HepG2 (cell line): ENCODE measurements around the gene CORO7. TPM values are rescaled to one million over a fixed set of nuclear protein-coding genes. Genes with fewer than 3 reads are reported as not detected.
A peak's percentile ranks its signal among the peaks of the same experiment; 100 is the strongest.

Experiments used
- AKAP8 ChIP-seq: sonication (generic); formaldehyde crosslinking; IDR thresholded peaks from 2 replicates; pipeline ENCODE4 v1.5.1; 2020; ENCODE audit warnings: mild to moderate bottlenecking, missing genetic modification reagents
- DRAP1 ChIP-seq: IDR thresholded peaks from 2 replicates; pipeline ENCODE4 v1.6.1; 2016; ENCODE audit warnings: missing genetic modification reagents, missing compliant biosample characterization
- HBP1 ChIP-seq: IDR thresholded peaks from 2 replicates; pipeline ENCODE4 v1.6.1; 2016; ENCODE audit warnings: low read depth, control low read depth
- HCFC1 ChIP-seq: fragments of 150-350 bp; IDR thresholded peaks from 2 replicates; pipeline ENCODE4 v1.6.1; 2014; ENCODE audit warnings: low read depth, low read length
- HDAC6 ChIP-seq: fragments of 200-600 bp; sonication (generic); IDR thresholded peaks from 2 replicates; pipeline ENCODE4 v1.7.0; 2017; ENCODE audit warnings: mild to moderate bottlenecking, antibody characterized with exemption, low read length, low read depth
- ISX ChIP-seq: sonication (generic); formaldehyde crosslinking; conservative IDR thresholded peaks from 2 replicates; pipeline ENCODE4 v1.5.0; 2020; ENCODE audit warnings: missing genetic modification reagents
- MAX ChIP-seq: IDR thresholded peaks from 2 replicates; pipeline ENCODE4 v1.6.1; 2012; ENCODE audit warnings: inconsistent platforms
- NONO ChIP-seq, 2 experiments: fragments of 450-650 bp in 1 of 2; sonication (generic) in 1 of 2; formaldehyde crosslinking in 1 of 2; IDR thresholded peaks in 1 of 2; conservative IDR thresholded peaks in 1 of 2; 2 replicates each; pipeline versions ENCODE4 v1.6.1 to v1.8.0; 2017 to 2022; ENCODE audit warnings: mild to moderate bottlenecking in 1 of 2, missing genetic modification reagents in 1 of 2, moderate library complexity in 1 of 2
- PAXIP1 ChIP-seq: sonication (generic); formaldehyde crosslinking; conservative IDR thresholded peaks from 2 replicates; pipeline ENCODE4 v1.4.0; 2020; ENCODE audit warnings: mild to moderate bottlenecking, missing genetic modification reagents, moderate library complexity
- PHF21A ChIP-seq: sonication (generic); formaldehyde crosslinking; IDR thresholded peaks from 2 replicates; pipeline ENCODE4 v1.5.0; 2020; ENCODE audit warnings: mild to moderate bottlenecking, missing genetic modification reagents
- PHF8 ChIP-seq: sonication (generic); formaldehyde crosslinking; IDR thresholded peaks from 2 replicates; pipeline ENCODE4 v1.5.0; 2020; ENCODE audit warnings: missing genetic modification reagents
- SCMH1 ChIP-seq: sonication (generic); formaldehyde crosslinking; IDR thresholded peaks from 2 replicates; pipeline ENCODE4 v1.9.0; 2021; ENCODE audit warnings: missing genetic modification reagents, mild to moderate bottlenecking, borderline replicate concordance
- SKI ChIP-seq: fragments of 450-650 bp; IDR thresholded peaks from one replicate; pipeline ENCODE4 v1.6.1; 2018; ENCODE audit warnings: mild to moderate bottlenecking; ENCODE audit not compliant: partially characterized antibody
- TFDP1 ChIP-seq: IDR thresholded peaks from 2 replicates; pipeline ENCODE4 v1.6.1; 2016; ENCODE audit warnings: missing compliant biosample characterization, missing genetic modification reagents, borderline replicate concordance
- ZBTB1 ChIP-seq: sonication (generic); formaldehyde crosslinking; IDR thresholded peaks from 2 replicates; pipeline ENCODE4 v1.4.0; 2020; ENCODE audit warnings: missing genetic modification reagents, borderline replicate concordance
- ZNF138 ChIP-seq: sonication (generic); formaldehyde crosslinking; IDR thresholded peaks from 2 replicates; pipeline ENCODE4 v1.5.0; 2020; ENCODE audit warnings: mild to moderate bottlenecking, low read depth, missing genetic modification reagents
- ZNF275 ChIP-seq: sonication (generic); formaldehyde crosslinking; IDR thresholded peaks from 2 replicates; pipeline ENCODE4 v1.8.0; 2022; ENCODE audit warnings: missing genetic modification reagents, mild to moderate bottlenecking, inconsistent platforms, borderline replicate concordance
- ZNF460 ChIP-seq: sonication (generic); formaldehyde crosslinking; IDR thresholded peaks from 2 replicates; pipeline ENCODE4 v1.5.1; 2020; ENCODE audit warnings: missing genetic modification reagents, mild to moderate bottlenecking, borderline replicate concordance
- ZNF768 ChIP-seq: sonication (generic); formaldehyde crosslinking; IDR thresholded peaks from 2 replicates; pipeline ENCODE4 v1.4.0; 2020; ENCODE audit warnings: missing genetic modification reagents
- polyA plus RNA-seq, 8 experiments: library from polyadenylated mRNA; depleted of rRNA in 3 of 8; stranded (reverse) in 7 of 8; unstranded in 1 of 8; fragments of >200 nt; fragmentation: Illumina TruSeq in 4 of 8; extraction: Trizol in 4 of 8; gene quantifications; 2 replicates each; pipeline versions ENCODE4 v1.2.1 to v1.2.3, GENCODE V29; 2011 to 2016; ENCODE audit warnings: low read depth in 4 of 8, missing spikeins in 1 of 8, mixed read lengths in 1 of 8; ENCODE audit not compliant: insufficient read depth in 1 of 8
- total RNA-seq, 5 experiments: library from RNA; depleted of rRNA; stranded (reverse); fragments of >200 nt; fragmentation: Illumina TruSeq; extraction: Trizol; gene quantifications; 2 replicates each; pipeline ENCODE4 v1.2.3, GENCODE V29; 2016; ENCODE audit warnings: low read depth in 1 of 5

CORO7 gene
- total and polyA plus RNA-seq, 2 of the 13 experiments (the other 11 are each of a cell fraction or from before 2014, with no cell fraction given): 9.9 to 14.3 TPM

GRCh38 chr16:4321286-4322120 is 94.9 kb downstream of the CORO7 start (continued):
- TF ChIP-seq MAX: peak; percentile 35; the same call in 1 of the 2 replicates
- TF ChIP-seq TFDP1 (CRISPR knock-in tag): no peak
- TF ChIP-seq DRAP1 (CRISPR knock-in tag): no peak
- no peak for TF ChIP-seq AKAP8 (CRISPR knock-in tag)
- peak; percentile 26; the same call in 1 of the 2 replicates for TF ChIP-seq PHF21A (CRISPR knock-in tag)
- no peak for TF ChIP-seq NONO (IDR thresholded peaks at IDR 0.05)
- TF ChIP-seq NONO (CRISPR knock-in tag; conservative IDR thresholded peaks at IDR 0.05): no peak; the same call in 1 of the 2 replicates
- TF ChIP-seq ZBTB1 (CRISPR knock-in tag): no peak
- TF ChIP-seq ZNF768 (CRISPR knock-in tag): peak; percentile 49; the same call in 1 of the 2 replicates
- TF ChIP-seq PHF8 (CRISPR knock-in tag): peak; percentile 8
- no peak for TF ChIP-seq HDAC6
- no peak for TF ChIP-seq ZNF275 (CRISPR knock-in tag)
- TF ChIP-seq ZNF460 (CRISPR knock-in tag): no peak
- no peak for TF ChIP-seq SKI
- TF ChIP-seq HCFC1: no peak
- TF ChIP-seq SCMH1 (CRISPR knock-in tag): no peak
- peak; percentile 28; the same call in 1 of the 2 replicates for TF ChIP-seq PAXIP1 (CRISPR knock-in tag)
- no peak for TF ChIP-seq ZNF138
- TF ChIP-seq HBP1 (CRISPR knock-in tag): no peak
- no peak for TF ChIP-seq ISX (CRISPR knock-in tag)
